T-helper 9 cell (primary cell): ENCODE data around the gene NDUFA13.

Source experiments
- DNase-seq: peaks from one replicate; pipeline ENCODE4 v3.0.0-alpha.2; 2020

Gene NDUFA13

GRCh38 chr19:19534556-19535265 is 18.7 kb downstream of the NDUFA13 start:
- no peak for DNase-seq

DNA sequence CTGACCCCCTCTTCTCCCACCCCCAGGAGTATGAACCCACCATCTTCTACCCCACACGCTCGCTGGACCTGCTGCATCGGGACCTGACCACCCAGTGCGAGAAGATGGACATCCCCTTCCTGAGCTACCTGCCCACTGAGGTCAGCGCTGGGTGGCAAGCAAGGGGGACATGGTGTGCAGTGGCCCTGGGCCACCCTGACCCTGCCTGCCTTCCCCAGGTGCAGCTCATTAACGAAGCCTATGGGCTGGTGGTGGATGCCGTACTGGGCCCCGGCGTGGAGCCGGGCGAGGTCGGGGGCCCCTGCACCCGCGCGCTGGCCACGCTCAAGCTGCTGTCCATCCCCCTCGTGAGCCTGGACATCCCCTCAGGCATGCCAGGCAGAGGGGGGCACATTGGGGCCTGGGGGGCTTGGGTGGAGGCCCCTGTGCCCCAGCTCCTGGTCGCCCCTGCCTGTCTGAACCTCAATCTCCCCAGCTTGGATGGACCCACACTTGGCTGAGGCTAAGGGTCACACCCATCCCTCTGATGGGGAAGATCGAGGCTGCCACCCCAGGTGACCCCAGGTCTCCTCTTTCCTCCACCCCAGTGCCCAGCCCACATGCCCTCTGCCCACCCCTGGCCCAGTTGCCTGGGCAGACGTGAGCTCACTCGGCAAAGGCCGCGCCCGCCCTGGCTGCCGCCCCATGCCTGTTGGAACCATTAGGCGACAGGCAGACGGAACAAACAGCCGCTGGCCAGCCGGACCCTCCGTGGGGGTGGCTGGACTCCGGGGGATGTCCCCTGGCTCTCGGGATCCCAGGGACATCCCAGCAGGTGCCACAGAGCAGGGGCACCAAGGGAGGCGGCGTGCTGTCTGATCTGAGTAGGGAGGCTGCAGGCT is 19.5 kb downstream of the NDUFA13 start:
- DNase-seq = no peak

DNA sequence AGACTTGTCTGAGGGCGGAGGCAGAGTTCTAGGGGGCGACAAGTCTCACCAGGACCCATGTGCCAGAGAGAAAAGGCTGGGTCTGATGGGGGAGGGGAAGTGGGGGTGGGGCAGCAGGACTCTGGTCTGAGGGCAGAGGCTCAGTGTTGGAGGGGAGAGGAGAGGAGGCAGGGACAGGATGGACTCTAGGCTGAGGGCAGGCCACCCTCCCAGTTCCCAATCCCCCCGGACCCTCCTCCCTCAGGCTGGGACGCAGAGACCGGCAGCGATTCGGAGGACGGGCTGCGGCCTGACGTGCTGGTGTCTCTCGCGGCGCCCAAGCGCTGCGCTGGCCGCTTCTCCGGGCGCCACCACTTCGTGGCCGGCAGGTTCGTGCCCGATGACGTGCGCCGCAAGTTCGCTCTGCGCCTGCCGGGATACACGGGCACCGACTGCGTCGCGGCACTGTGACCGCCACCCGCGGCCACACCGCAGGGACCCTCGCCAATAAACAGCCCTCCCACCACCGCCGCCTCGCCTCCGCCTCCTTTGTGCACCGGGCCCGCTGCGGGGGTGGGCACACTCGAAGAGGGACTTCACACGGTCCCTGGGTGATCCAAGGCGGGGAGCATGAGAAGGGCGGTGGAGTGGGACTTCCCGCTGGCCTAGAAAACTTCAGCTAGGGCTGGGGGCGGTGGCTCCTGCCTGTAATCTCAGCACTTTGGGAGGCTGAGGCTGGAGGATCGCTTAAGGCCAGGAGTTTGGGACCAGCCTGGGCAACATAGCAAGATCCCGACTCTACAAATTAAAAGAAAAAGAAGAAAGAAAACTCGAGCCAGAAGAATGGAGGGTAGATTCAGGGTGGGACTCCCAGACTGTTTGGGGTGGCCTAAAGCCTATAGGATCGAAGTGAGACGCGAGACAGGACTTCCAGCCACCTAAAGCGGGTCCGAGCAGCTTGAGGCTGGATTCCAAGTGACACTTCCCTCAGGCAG is 21.3 kb downstream of the NDUFA13 start:
- DNase-seq = no peak

DNA sequence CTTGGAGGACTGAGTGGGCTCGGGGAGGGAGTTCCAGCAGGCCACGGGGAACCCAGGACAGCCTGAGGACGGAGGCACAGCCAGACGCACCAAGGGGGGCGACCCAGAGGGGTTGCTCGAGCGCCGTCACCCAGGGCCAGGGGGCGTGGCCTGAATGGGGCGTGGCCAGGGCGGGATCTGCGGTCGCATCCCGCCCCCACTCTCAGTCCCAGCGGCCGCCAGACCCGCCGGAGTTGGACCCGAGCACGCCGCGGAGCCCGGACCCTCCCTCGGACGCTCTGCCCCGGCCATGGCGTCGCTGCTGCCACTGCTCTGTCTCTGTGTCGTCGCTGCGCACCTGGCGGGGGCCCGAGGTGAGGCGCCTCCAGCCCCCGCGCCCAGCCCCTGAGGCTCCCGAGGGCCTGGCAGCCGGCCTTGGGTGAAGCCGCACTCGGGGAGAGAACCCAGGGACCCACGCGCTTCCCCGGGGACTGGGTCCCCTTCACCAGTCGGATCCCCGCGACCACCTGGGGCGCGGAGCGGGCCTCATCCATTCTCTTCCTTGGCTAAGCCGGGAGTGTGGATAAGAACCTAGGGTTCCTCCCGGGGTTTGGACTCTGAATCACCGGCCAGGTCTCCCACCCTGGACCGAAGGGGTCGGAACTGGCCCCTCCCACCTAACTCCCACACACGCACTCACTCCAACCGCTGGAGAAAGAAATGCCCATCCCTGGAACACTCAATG is 22.2 kb downstream of the NDUFA13 start, which contains the start of gene CILP2:
Gene CILP2, plus strand, starts transcription at position 205 of the 724 bp plus-strand sequence. Its CDS starts 85 bp downstream, at position 290.
- DNase-seq = peak; percentile 42

GRCh38 chr19:19538785-19539166 is 22.8 kb downstream of the NDUFA13 start:
- no peak for DNase-seq

DNA sequence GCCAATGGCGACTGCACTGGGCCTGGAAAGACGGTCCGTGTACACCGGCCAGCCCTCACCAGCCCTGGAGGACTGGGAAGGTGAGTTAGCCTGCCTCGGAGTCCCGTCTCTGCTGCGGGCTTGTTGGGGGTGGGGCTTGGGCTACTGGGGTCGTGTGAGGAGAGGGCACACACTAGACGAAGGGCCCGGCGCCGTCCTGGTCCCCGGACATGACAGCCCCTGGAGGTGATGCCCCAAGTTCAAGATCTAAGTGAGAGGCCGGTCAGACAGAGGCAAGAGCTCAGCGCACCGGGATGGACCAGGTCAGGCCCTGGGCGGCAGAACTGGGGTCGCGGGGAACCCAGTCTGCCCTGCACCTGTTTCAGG is 23.7 kb downstream of the NDUFA13 start:
- DNase-seq = no peak

DNA sequence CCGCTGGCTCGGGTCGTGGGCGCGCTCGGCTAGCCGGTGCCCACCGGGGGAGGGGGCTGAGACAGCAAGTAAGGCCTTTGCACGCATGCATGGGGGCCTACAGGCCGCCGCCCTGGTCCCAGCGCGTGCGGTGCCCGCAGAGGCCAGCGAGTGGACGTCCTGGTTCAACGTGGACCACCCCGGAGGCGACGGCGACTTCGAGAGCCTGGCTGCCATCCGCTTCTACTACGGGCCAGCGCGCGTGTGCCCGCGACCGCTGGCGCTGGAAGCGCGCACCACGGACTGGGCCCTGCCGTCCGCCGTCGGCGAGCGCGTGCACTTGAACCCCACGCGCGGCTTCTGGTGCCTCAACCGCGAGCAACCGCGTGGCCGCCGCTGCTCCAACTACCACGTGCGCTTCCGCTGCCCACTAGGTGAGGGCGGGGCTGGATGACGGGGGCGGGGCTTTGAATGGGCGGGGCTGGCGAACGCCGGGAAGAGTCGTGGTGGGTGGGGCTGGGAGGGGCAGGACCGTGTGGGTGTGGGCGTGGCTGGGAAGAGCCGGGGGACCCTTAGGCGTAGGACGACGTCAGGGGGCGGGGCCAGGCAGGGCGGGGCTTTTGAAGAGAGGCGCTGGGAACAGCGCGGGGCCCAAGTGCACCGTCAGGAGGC is 24.2 kb downstream of the NDUFA13 start:
- peak; percentile 60 for DNase-seq

GRCh38 chr19:19540715-19541515 is 24.9 kb downstream of the NDUFA13 start:
- peak; percentile 71 for DNase-seq

DNA sequence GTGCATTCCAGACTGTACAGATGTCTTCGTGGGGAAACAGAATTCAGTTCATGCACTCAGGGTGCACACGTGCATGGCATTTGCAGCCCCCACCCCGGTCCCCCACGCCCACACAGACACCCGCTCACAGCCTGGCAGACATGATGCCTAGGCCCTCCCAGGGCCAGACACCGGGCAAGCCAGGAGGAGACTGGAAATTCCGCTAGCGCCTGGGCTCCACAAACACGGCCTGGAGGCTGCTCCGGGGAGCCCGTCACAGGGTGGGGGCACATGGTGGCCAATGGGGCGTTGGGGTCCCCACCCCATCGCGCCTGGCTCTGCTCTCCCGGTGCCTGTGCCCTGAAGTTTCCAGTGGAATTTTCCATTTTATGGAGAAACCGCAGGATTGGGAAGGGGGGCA is 25.6 kb downstream of the NDUFA13 start:
- DNase-seq = no peak

GRCh38 chr19:19542507-19542906 is 26.5 kb downstream of the NDUFA13 start:
- DNase-seq = no peak

- no peak for DNase-seq
These were observed 27.1 kb downstream of the NDUFA13 start for GRCh38 chr19:19543101-19543500.

- no peak for DNase-seq
These were observed 27.6 kb downstream of the NDUFA13 start for GRCh38 chr19:19543640-19544039.

DNA sequence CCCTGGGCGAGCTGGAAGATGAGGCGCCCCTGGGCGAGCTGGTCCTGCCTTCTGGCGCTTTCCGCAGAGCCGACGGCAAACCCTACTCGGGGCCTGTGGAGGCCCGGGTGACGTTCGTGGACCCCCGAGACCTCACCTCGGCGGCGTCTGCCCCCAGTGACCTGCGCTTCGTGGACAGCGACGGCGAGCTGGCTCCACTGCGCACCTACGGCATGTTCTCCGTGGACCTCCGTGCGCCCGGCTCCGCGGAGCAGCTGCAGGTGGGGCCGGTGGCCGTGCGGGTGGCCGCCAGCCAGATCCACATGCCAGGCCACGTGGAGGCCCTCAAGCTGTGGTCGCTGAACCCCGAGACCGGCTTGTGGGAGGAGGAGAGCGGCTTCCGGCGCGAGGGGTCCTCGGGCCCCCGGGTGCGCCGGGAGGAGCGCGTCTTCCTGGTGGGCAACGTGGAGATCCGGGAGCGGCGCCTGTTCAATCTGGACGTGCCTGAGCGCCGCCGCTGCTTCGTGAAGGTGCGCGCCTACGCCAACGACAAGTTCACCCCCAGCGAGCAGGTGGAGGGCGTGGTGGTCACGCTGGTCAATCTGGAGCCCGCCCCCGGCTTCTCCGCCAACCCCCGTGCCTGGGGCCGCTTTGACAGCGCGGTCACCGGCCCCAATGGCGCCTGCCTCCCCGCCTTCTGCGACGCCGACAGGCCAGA is 28.4 kb downstream of the NDUFA13 start:
- no peak for DNase-seq

GRCh38 chr19:19544954-19545591 is 29.0 kb downstream of the NDUFA13 start:
- no peak for DNase-seq

DNA sequence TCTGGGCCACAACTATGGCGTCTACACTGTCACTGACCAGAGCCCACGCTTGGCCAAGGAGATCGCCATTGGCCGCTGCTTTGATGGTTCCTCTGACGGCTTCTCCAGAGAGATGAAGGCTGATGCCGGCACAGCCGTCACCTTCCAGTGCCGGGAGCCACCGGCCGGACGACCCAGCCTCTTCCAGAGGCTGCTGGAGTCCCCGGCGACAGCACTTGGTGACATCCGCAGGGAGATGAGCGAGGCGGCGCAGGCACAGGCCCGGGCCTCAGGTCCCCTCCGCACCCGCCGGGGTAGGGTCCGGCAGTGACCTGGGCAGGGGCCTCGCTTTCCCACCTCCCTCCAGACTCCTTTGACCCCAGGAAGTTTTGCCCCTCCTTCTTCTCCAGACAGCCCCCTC is 29.7 kb downstream of the NDUFA13 start:
- no peak for DNase-seq

DNA sequence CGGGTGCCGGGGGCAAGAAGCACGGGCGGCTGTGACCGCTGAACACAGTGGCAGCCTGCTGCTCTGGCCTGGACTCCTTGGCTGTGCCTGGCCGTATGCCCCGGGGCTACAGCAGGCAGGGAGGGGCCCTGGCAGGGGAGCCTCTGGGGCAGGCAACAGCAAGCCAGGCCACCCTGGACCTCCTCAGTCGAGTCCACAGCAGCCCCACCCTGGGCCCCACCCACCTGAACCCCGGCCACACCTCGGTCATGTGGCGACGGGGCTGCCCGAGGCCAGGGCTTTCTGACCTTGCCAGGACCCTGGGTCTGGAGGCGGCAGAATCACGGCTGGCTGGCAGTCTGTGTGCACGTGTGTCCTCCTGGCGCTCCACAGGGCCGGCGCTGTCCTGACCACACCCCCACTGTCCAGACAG is 30.7 kb downstream of the NDUFA13 start:
- no peak for DNase-seq

GRCh38 chr19:19547674-19548336 is 31.8 kb downstream of the NDUFA13 start:
- DNase-seq = no peak

DNA sequence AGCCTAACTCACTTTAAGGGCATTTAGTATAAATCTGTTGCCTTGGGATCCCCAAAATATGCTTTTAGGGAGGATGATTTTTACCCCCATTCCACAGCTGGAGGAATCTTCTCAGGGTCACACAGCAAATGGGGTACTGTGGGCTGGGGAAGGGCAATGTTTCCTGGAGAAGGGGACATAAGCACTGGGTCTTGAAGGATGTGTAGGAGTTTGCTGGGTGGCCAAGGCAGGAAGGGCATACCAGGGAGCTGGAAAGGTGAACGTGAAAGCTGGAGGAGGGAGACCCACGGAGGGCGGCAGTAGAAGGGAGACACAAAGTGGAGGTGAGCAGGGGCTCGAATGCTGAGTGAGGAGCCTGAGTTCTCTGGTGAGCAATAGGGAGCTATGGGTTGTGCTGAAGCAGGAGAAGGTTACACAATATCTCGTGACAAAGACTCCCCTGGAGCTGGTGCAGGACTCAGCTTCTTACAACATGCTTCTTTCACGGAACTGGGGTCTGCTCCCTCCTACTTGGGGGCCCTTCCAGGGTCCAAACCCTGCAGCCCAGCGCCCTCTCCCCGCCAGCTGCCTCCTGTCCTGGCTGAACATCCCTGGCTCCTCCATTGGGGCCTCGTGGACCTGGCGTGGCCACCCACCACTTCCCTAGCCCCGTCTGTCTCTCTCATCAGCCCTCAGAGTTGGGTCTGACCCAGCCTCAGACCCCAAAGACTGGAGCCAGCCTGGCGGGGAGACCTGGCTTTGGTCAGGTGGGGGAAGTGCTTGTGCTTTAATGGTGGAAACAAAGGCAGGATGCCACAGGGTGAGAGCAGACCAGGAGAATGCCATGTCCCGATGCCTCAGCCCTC is 33.1 kb downstream of the NDUFA13 start:
- DNase-seq = no peak
